Activated CD4-positive, alpha-beta T cell treated with anti-CD3 and anti-CD28 coated beads, Interleukin-2, amount 10 ng/mL, durations not matched to agents 24 days and 14 days (primary cell): Measurements from ENCODE around the gene GNA12. TPM values are rescaled to one million over a fixed set of nuclear protein-coding genes. Genes with fewer than 3 reads are reported as not detected.

Source experiments
- DNase-seq: peaks from one replicate; pipeline ENCODE4 v3.0.0; 2022
- H3K27ac Mint-ChIP-seq: one replicate; pipeline ENCODE4 v1.8.0; 2022; ENCODE audit warnings: mild to moderate bottlenecking, mixed read lengths
- H3K27me3 Mint-ChIP-seq: one replicate; pipeline ENCODE4 v1.8.0; 2022; ENCODE audit warnings: mixed read lengths
- H3K36me3 Mint-ChIP-seq: one replicate; pipeline ENCODE4 v1.8.0; 2022; ENCODE audit warnings: low read depth, mild to moderate bottlenecking, mixed read lengths
- H3K4me1 Mint-ChIP-seq: one replicate; pipeline ENCODE4 v1.8.0; 2021; ENCODE audit warnings: mixed read lengths
- H3K4me3 Mint-ChIP-seq: one replicate; pipeline ENCODE4 v1.8.0; 2022; ENCODE audit warnings: mild to moderate bottlenecking, moderate library complexity, mixed read lengths
- H3K9me3 Mint-ChIP-seq: one replicate; pipeline ENCODE4 v1.8.0; 2021; ENCODE audit warnings: mixed read lengths
- intact Hi-C: fragments of 100-400 bp; cut with micrococcal nuclease; formaldehyde crosslinking; loops from one replicate; pipeline ENCODE4 v1.15.1; 2023
- total RNA-seq: library from RNA; stranded (reverse); gene quantifications from 2 replicates; pipeline ENCODE4 v1.2.3, GENCODE V29; 2022

The GNA12 gene
- total RNA-seq, 1 donor from 2014 or later = 31.0 TPM

DNA sequence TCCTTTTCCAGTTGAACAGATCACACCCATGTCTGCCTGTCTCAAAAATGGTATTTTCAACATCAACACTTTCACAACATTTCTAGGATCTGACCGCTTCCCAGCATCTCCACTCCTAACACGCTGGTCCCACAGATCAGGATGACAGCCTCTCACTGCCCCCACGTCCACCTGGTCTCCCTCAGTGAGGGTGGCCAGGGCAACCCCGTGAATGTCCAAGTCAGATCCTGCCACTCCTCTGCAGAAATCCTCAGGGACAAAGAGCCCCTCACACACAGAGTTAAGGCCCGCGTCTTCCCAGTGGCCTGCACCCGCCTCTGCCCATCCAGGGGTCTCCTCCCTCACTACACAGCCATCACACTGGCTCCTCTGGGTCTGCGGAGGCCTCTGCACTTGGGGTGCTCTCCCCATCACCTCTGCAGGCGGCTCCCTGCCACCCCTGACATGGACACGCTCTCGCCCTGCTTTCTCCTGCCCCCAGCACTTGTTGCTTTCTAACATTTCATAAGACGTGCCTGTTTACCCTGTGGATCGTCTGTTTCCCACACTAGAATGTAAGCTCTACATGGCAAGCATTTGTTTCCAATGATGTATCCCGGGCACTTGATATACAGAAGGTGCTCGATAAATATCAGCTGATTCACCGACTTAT lies 20.0 kb downstream of the GNA12 start:
- H3K9me3 Mint-ChIP-seq = no peaks in the 10 kb centered on the region
- peaks cover 36% of the 10 kb centered on the region for H3K4me1 Mint-ChIP-seq
- intact Hi-C loops = loop anchor here (5.0 kb wide), 1 partner anchor 37 kb away; no protein-coding TSS in a partner anchor
- no peak overlapping the region for H3K27ac Mint-ChIP-seq
- H3K4me3 Mint-ChIP-seq = no peak overlapping the region
- no peak for DNase-seq
- H3K27me3 Mint-ChIP-seq = no peaks in the 10 kb centered on the region
- H3K36me3 Mint-ChIP-seq = no peaks in the 10 kb centered on the region

DNA sequence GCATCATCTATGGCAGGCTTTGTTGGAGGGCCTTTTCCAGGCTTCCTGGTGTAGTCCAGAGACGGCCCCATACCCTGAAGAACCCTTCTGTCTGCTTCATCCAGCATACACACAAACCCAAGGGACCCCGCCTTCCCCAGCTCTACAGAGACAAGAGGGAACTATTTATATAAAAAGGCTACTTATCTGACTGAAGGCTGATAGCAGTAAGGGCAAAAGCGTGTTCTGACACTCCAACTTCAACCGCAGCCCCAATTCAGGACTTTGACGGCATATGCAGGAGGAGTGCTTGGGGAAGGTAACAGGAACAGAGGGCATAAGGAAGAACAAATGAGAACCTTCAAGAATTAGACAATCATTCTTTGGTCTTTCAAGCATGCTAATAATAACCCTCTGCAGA lies 21.0 kb downstream of the GNA12 start:
- no peak overlapping the region for H3K4me3 Mint-ChIP-seq
- no peaks in the 10 kb centered on the region for H3K27me3 Mint-ChIP-seq
- no peaks in the 10 kb centered on the region for H3K36me3 Mint-ChIP-seq
- H3K27ac Mint-ChIP-seq = no peak overlapping the region
- intact Hi-C loops = loop anchor here (5.0 kb wide), 1 partner anchor 36 kb away; no protein-coding TSS in a partner anchor
- H3K4me1 Mint-ChIP-seq = peaks cover 40% of the 10 kb centered on the region
- no peaks in the 10 kb centered on the region for H3K9me3 Mint-ChIP-seq
- no peak for DNase-seq

DNA sequence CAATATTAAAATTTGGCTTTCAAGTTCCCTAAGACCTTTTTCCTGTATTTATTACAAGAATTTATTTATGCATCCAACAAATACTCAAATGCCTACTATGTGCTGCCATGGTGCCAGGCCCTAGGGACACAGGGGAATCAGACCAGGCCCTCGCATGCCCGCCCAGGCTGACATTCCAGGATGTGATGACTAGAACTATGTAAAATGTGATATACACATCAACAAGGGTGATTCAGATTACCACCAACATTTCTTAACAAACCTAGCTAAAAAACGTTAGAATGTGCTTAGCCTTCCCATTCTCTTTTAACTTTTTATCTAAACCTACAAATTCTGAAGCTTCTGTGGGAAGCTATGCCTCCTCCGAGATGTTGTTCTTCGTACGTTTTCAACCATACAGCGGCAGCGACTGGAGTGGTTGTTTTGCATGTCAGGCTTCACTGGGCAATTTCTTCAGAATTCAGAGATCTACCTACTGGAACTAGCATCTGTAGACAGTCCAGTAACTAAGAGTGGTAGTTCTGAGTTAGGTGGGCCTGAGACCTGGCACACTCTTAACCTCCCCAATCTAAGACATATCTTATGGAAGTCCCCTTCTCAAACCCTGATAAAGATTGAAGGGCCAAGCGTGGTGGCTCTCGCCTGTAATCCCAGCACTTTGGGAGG lies 22.1 kb downstream of the GNA12 start:
- H3K27ac Mint-ChIP-seq = no peak overlapping the region
- no peak overlapping the region for H3K4me3 Mint-ChIP-seq
- no peak for DNase-seq
- no peaks in the 10 kb centered on the region for H3K27me3 Mint-ChIP-seq
- intact Hi-C loops = loop anchor here (5.0 kb wide), 1 partner anchor 35 kb away; no protein-coding TSS in a partner anchor
- peaks cover 40% of the 10 kb centered on the region for H3K4me1 Mint-ChIP-seq
- H3K9me3 Mint-ChIP-seq = no peaks in the 10 kb centered on the region
- H3K36me3 Mint-ChIP-seq = no peaks in the 10 kb centered on the region

DNA sequence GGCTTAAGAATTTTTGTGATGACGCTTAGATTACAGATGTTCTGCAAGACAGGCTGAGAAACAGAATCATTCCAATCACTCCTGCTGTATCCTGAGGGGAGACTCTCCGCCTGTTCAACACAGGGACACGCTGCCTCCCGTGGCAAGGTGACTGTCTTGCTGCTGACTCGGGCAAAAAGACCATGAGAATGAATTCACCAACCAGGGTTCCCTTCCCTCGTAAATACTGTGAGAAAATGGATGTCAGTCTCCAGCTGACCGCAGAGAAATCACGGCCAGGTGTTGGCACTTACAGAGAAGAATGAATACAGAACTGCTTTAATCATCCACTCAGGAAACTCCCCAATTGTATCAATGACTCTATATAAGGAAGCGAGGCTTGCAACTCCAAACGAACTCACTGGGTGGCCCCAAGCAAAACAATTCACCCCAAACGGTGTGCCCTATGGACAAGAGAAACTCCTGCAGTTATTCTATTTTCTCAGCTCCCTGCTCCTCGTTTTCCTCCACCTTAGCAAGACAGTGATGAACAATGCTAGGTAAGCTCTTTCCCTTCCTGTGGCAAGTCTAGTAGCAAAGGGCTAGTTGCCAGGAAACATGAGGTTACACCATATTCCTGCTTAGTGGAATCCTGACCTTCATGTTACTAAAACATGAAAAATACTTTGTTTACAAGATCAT lies 22.8 kb downstream of the GNA12 start:
- no peak for DNase-seq
- intact Hi-C loops = loop anchor here (5.0 kb wide), 1 partner anchor 34 kb away; no protein-coding TSS in a partner anchor
- Mint-ChIP-seq H3K4me3 (no peak overlapping the region), H3K4me1 (peaks cover 36% of the 10 kb centered on the region), H3K27ac (no peak overlapping the region), H3K27me3 (no peaks in the 10 kb centered on the region), H3K9me3 (no peaks in the 10 kb centered on the region), H3K36me3 (no peaks in the 10 kb centered on the region)

DNA sequence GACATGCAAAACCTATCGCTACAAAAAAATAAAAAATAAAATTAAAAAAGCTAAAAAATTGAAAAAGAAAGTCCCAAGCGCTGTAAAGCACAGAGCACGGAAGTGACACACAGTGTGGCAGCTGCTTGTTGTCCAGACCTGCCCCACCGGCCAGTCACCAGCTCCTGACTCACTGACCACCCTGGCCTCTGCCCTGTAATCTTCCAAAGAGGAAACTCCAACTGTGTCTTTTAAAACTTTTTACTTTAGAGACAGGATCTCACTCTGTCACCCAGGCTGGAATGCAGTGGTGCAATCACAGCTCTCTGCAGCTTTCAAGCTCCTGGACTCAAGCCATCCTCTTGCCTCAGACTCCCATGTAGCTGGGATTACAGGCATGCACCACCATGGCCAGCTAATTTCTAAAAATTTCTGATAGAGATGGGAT lies 23.6 kb downstream of the GNA12 start:
- Mint-ChIP-seq H3K4me1 (peaks cover 36% of the 10 kb centered on the region), H3K27me3 (no peaks in the 10 kb centered on the region), H3K9me3 (no peaks in the 10 kb centered on the region), H3K36me3 (no peaks in the 10 kb centered on the region), H3K27ac (no peak overlapping the region), H3K4me3 (no peak overlapping the region)
- intact Hi-C loops = loop anchor here (5.0 kb wide), 1 partner anchor 33 kb away; no protein-coding TSS in a partner anchor
- DNase-seq = no peak

DNA sequence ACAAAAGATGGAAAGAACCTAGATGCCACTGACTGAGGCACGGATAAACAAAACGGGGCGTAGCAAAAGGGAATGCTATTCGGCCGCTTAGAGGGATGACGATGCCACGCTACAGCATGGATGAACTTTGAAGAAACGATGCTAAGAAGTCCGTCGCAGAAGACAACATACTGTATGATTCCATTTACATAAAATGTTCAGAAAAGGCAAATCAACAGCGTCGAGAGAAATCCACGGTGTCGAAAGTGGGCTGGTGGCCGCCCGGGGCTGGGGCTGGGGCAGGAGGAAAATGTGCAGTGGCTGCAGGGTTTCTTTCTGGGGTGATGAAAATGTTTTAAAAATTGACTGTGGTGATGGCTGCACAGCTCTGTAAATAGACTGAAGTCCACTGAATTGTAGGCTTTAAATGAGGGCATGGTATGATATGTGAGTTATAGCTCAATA lies 24.1 kb downstream of the GNA12 start:
- no peak for DNase-seq
- H3K36me3 Mint-ChIP-seq = no peaks in the 10 kb centered on the region
- peak overlapping the region; percentile 42 for H3K27ac Mint-ChIP-seq
- peaks cover 34% of the 10 kb centered on the region for H3K4me1 Mint-ChIP-seq
- no peak overlapping the region for H3K4me3 Mint-ChIP-seq
- H3K9me3 Mint-ChIP-seq = no peaks in the 10 kb centered on the region
- no peaks in the 10 kb centered on the region for H3K27me3 Mint-ChIP-seq
- intact Hi-C loops = loop anchor here (1.0 to 5.0 kb wide), 2 partner anchors 33 to 47 kb away; no protein-coding TSS in a partner anchor

DNA sequence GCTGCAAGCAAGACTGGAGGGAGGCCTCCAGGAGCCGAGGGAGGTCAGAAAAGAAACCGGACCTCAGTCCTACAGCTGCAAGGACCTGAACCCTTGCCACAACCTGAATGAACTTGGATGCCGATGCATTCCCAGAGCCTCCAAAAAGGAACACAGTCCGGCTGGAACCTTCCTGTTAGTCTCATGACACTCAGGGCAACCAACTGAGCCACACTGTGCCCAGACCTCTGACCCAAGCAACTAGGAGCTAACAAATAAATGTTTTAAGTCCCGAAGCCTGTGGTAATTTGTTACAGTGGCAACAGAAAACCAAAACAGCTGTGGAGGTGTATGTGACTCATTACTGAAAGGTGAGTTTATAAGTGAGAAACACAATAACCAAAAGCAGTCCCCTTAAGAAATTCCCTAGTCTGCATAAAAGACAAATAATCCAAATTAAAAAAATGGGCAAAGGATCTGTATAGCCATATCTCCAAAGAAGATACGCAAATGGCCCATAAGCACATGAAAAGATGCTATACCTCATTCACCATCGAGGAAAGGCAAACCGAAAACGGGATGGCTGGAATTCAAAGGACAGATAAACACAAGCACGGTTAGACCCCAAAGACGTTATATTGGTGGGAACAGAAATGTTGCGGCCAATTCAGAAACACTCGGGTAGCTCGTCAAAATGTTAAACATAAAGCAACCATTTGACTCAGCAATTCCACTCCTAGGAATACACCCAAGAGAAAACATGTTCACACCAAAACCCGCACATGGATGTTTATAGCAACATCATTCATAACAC lies 24.8 kb downstream of the GNA12 start:
- no peaks in the 10 kb centered on the region for H3K36me3 Mint-ChIP-seq
- peak overlapping the region; percentile 12 for H3K27ac Mint-ChIP-seq
- no peak for DNase-seq
- H3K9me3 Mint-ChIP-seq = no peaks in the 10 kb centered on the region
- H3K4me1 Mint-ChIP-seq = peaks cover 32% of the 10 kb centered on the region
- intact Hi-C loops = loop anchor here (1.0 kb wide), 1 partner anchor 46 kb away; no protein-coding TSS in a partner anchor
- H3K4me3 Mint-ChIP-seq = peak overlapping the region; percentile 6
- H3K27me3 Mint-ChIP-seq = no peaks in the 10 kb centered on the region

DNA sequence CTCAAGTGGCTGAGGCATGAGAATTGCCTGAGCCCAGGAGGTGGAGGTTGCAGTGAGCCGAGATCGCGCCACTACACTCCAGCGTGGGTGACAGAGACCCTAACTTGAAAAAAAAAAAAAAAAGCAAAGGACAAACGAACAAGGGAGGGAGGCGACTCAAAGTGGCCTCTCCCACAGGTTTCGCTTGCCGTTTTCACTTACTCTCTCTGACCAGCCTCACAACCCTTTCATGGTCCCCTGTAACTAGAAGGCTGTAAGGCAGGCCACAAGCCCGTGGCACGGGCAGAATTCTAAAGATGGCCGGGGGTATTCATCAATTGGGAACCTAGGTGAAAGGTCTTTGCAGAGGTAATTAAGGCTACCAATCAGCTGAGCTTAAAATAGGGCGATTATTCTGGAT lies 25.5 kb downstream of the GNA12 start:
- intact Hi-C loops = loop anchor here (1.0 kb wide), 1 partner anchor 45 kb away; no protein-coding TSS in a partner anchor
- peaks cover 32% of the 10 kb centered on the region for H3K4me1 Mint-ChIP-seq
- no peak overlapping the region for H3K4me3 Mint-ChIP-seq
- H3K27me3 Mint-ChIP-seq = no peaks in the 10 kb centered on the region
- no peaks in the 10 kb centered on the region for H3K36me3 Mint-ChIP-seq
- no peak for DNase-seq
- peak overlapping the region; percentile 12 for H3K27ac Mint-ChIP-seq
- no peaks in the 10 kb centered on the region for H3K9me3 Mint-ChIP-seq

DNA sequence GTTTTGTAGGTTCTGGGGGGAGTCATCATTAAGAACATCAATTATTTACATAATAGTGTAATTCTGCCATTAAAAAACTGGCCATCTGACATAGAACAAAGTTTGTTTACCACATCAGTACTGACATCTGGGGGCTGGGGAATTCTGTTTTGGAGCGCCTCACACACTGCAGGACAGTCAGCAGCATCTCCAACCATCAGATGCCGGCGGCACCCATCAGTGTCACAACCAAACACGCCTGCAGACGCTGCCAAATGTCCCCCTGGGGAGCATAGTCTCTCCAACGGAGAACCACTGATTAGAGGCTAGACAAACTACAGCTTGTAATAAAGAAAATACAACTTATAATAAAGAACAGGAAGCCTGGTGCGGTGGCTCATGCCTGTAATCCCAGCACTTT lies 26.0 kb downstream of the GNA12 start:
- intact Hi-C loops = no loop called here
- H3K4me3 Mint-ChIP-seq = no peak overlapping the region
- no peaks in the 10 kb centered on the region for H3K9me3 Mint-ChIP-seq
- H3K36me3 Mint-ChIP-seq = no peaks in the 10 kb centered on the region
- no peak for DNase-seq
- peaks cover 32% of the 10 kb centered on the region for H3K4me1 Mint-ChIP-seq
- no peaks in the 10 kb centered on the region for H3K27me3 Mint-ChIP-seq
- H3K27ac Mint-ChIP-seq = no peak overlapping the region

DNA sequence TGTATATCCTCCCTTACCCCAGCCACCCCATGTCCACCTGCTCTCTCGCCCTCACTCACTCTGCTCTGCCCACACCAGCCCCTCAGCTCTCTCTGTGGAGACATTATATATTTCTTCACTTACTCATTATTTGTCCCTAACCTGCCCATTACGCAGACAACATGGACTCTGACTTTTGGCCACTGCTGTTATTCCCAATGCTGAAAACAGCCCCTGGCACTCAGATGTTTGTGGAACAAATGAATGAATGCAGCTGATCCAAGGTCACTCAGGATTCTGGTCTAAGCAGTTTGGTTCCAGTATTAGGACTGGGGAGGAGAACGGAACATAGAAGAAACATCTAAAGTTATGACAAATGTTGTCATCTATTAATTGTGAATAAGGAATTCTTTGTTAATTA lies 26.7 kb downstream of the GNA12 start:
- Mint-ChIP-seq H3K4me3 (no peak overlapping the region), H3K27me3 (no peaks in the 10 kb centered on the region), H3K27ac (no peak overlapping the region), H3K4me1 (peaks cover 32% of the 10 kb centered on the region), H3K9me3 (no peaks in the 10 kb centered on the region), H3K36me3 (no peaks in the 10 kb centered on the region)
- intact Hi-C loops = no loop called here
- no peak for DNase-seq

DNA sequence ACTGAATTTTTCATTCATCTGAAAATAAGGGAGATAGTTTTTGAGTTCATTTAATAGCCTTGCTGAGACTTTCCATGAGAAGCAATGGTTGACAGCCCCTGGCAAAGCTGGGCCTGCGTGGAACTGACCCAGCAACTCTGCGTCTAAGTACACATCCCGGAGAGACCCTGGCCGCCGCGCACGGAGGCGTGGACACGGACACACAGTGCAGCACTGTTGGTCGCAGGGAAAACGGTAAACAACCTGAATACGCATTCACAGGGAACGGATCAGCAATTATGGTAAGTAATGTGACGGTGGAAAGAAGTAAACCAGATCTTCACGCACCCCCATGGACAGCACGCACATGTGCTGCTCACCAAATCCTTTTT lies 28.2 kb downstream of the GNA12 start:
- no peaks in the 10 kb centered on the region for H3K27me3 Mint-ChIP-seq
- no peak for DNase-seq
- no peaks in the 10 kb centered on the region for H3K9me3 Mint-ChIP-seq
- H3K27ac Mint-ChIP-seq = no peak overlapping the region
- peaks cover 21% of the 10 kb centered on the region for H3K4me1 Mint-ChIP-seq
- H3K4me3 Mint-ChIP-seq = no peak overlapping the region
- intact Hi-C loops = no loop called here
- H3K36me3 Mint-ChIP-seq = no peaks in the 10 kb centered on the region

DNA sequence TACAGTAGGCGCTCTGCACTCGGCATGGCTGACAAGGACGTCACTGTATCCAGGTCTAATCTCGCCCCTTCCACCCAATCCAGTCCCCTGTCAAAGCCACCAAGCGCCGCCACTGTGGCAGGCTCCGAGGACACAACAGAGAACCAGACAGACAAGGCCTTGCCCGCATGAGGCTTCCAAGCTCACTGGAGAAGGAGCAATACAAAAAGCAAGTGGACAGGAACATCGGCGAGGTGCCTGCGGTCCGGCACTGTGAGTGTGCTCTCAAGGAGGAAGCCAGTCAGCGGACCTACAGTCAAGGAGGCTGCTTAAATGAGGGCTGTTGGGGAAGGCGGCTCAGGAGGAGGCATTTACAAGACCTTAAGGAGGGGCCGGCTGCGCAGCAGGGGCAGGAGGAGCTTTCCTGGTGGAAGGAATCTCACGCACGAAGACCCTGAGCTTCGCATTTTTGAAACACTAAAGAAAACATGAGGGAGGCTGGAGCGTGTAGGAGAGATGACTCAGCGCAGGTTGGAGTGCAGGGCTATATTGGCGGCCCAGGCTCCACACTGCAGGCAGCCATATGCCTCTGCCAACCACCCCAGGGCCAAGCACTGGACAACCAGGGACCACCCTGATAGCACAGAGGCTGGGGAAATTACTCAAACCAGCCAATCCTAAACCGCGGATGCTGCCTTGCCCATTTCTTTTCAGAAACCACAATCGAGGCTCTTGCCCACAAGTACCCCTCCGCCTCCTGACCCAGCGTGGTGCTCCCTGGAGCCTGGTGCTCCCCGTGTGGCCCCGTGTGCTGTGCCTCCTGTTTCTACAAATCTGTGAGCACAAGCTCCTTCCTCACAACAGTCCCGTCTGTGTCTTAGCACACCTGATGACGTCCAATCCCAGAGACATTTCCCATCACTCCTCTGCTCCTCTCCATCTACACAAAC lies 28.9 kb downstream of the GNA12 start:
- intact Hi-C loops = no loop called here
- H3K4me1 Mint-ChIP-seq = peaks cover 21% of the 10 kb centered on the region
- no peaks in the 10 kb centered on the region for H3K27me3 Mint-ChIP-seq
- H3K27ac Mint-ChIP-seq = no peak overlapping the region
- DNase-seq = no peak
- H3K4me3 Mint-ChIP-seq = no peak overlapping the region
- no peaks in the 10 kb centered on the region for H3K36me3 Mint-ChIP-seq
- no peaks in the 10 kb centered on the region for H3K9me3 Mint-ChIP-seq
